Upper lobe of left lung (tissue), 4 donors: ENCODE results near the gene EIF4E1B.

Experiments used
- POLR2A ChIP-seq, 4 donors: fragments of 450-650 bp; IDR thresholded peaks; one replicate each; pipeline ENCODE4 v1.5.1; 2016 to 2017; ENCODE audit warnings: antibody characterized with exemption in 4 of 4, mild to moderate bottlenecking in 2 of 4
- POLR2AphosphoS5 ChIP-seq, 2 donors: sonication (generic); formaldehyde crosslinking; IDR thresholded peaks; one replicate each; pipeline ENCODE4 v1.5.1; 2017; ENCODE audit warnings: antibody characterized with exemption in 2 of 2
- TF ChIP-seq, protein P1 (sequence below), 6 experiments: fragments of 450-650 bp in 4 of 6; fragments of 200-600 bp in 2 of 6; sonication (generic) in 2 of 6; IDR thresholded peaks; one replicate each; pipeline ENCODE4 v1.5.1; 2016 to 2019; ENCODE audit warnings: antibody characterized with exemption in 6 of 6

DNA sequence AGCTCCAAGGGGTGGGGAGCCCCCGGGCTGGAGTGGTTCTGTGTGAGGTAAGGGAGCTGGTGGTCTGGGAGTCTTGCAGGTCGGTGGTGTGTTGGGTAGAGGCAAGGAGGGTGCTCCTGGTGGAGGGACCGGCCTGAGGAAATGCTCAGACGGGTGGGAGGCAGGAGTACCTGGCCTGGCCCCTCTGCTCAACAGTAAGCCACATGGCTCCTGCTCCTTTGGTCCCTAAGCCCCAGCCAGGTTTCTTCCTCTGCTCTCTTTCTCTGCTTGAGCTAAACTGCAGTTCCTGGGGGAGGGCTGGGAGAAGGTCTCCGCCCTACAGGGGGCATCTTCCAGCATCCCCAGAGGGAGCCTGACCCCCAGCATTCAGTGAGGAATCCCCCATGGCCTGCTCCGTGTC lies 34.0 kb downstream of the EIF4E1B start:
- TF ChIP-seq, protein P1, sequence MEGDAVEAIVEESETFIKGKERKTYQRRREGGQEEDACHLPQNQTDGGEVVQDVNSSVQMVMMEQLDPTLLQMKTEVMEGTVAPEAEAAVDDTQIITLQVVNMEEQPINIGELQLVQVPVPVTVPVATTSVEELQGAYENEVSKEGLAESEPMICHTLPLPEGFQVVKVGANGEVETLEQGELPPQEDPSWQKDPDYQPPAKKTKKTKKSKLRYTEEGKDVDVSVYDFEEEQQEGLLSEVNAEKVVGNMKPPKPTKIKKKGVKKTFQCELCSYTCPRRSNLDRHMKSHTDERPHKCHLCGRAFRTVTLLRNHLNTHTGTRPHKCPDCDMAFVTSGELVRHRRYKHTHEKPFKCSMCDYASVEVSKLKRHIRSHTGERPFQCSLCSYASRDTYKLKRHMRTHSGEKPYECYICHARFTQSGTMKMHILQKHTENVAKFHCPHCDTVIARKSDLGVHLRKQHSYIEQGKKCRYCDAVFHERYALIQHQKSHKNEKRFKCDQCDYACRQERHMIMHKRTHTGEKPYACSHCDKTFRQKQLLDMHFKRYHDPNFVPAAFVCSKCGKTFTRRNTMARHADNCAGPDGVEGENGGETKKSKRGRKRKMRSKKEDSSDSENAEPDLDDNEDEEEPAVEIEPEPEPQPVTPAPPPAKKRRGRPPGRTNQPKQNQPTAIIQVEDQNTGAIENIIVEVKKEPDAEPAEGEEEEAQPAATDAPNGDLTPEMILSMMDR (IDR thresholded peaks at IDR 0.05), result no peak
- TF ChIP-seq POLR2AphosphoS5 (IDR thresholded peaks at IDR 0.05) (no peak), POLR2A (IDR thresholded peaks at IDR 0.05) (no peak)
